HG03039 (cell line): ENCODE results near the gene NT5E.
"Not testable (repeated sequence)": the region's sequence is repeated elsewhere in the genome, so short reads cannot be mapped to it uniquely, and the experiment has no call there.

Source experiments
- ATAC-seq: cut with Tn5 transposase; IDR thresholded peaks from one replicate; pipeline ENCODE4 v1.9.1; 2021; ENCODE audit warnings: mild to moderate bottlenecking, moderate library complexity; ENCODE audit not compliant: unreplicated experiment

Gene NT5E

GRCh38 chr6:85484948-85485347, 35.1 kb downstream of the NT5E start:
- ATAC-seq = no peak

GRCh38 chr6:85490516-85491248, 40.8 kb downstream of the NT5E start:
- ATAC-seq = no peak

DNA sequence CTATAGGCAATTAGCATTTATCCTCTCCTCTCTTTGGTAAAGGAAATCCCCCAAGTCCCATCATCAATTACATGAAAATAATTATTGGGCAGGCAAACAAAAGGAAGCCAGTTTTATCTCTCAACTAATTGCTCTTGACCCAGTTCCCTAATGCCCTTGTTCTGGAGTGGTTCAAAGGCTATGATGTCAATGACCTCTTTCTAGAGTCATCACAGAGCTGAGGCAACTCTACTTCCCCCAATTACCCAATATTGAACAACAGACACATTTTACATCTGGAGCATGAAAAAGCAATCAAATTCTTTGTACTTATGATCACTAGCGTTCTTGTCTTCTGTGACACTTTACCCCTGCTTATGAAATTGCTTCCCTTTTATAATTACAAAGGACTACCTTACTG, 43.5 kb downstream of the NT5E start:
- ATAC-seq = no peak

GRCh38 chr6:85494547-85495536, 45.0 kb downstream of the NT5E start:
- ATAC-seq = no peak

- no peak for ATAC-seq
Observed at GRCh38 chr6:85496009-85496579, 46.2 kb downstream of the NT5E start.

DNA sequence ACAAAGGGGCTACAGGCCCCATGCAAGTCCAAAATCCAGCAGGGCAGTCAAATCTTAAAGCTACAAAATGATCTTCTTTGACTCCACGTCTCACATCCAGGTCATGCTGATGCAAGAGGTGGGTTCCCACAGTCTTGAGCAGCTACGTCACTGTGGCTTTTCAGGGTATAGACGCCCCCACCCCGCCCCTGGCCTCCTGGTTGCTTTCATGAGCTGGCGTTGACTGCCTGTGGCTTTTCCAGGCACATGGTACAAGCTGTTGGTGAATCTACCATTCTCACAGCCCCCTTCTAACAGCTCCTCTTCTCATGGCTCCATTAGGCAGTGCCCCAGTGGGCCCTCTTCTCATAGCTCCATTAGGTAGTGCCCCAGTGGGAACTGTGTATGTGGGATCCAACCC, 47.0 kb downstream of the NT5E start:
- ATAC-seq = no peak

DNA sequence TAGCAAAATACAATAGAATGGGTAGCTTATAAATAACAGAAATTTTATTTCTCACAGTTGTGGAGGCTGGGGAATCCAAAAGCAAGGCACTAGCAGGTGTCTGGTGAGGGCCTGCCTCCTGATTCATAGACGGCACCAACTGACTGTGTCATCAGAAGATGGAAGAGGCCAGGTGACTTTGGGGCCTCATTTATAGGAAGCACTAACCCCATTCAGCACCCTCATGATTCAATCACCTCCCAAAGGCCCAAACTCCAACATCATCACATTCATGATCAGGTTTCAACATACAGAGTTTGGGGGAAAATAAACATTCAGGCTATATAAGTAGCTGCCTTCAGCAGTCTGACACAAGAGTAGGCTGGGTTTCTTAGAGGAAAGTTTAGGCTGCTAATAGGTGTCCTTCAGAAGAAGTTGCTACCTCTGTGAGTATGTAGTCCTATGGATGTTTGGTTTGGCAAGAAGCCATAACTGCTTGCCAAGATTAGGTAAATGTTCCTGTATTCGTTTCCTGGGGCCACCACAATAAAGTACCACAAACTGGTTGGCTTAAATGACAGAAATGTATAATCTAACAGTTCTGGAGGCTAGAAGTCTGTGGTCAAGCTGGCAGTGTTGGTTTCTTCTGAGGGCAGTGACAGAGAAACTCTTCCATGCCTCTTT, 48.8 kb downstream of the NT5E start:
- ATAC-seq = no peak

DNA sequence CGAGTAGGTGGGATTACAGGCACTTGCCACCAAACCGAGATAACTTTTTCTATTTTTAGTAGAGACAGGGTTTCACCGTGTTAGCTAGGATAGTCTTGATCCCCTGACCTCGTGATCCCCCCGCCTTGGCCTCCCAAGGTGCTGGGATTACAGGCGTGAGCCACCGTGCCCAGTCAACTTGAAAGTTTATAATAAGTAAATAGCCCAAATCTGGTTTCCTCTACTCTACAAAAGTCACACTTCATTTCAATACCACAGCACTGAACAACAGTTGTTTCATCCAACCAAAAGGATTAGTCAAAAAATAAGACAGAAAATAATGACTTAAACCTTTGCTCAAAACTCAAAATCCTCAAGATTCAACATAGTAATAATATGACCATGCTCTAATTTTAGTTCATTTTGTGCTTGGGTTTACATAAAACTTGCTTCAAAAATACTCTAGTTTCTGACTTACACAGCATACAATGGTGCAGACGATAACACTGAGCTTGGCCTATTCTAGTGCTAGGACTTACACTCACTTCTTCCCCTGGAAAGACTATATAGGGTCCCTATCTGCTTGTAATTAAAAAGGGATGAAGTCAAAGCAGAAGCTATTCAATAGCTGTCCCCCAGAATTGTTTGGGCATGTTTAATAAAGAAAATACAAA, 56.7 kb downstream of the NT5E start:
- no peak for ATAC-seq

DNA sequence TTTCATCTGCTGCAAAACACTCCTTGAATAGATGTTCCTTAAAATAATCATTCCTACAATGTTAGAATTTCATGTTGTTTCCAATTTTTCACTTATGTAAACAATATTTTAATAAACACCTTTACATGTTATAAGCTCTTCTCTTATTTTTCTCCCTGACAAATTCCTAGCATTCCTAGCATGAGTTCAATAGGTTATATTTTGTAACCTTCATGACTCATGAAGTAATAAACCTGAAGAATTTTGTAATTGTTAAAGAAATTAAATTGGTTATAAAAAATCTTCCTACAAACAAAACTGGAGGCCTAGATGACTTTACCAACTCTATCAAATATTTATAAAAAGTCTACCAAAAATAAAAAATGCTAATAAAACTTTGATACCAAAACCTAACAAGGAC, 66.3 kb downstream of the NT5E start:
- no peak for ATAC-seq

DNA sequence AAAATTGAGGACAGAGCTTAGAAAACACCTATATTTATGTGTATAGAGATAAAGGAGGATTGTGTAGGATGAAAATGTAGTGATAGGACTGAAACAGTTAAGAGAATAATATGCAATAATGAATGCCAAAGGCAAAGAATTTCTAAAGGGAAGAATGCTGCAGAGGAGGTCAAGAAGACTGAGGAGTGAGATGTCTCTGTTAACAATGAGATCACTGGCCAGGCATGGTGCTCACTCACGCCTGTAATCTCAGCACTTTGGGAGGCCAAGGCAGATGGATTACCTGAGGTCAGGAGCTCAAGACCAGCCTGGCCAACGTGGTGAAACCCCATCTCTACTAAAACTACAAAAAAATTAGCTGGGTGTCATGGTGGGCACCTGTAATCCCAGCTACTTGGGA, 74.4 kb downstream of the NT5E start:
- ATAC-seq = not testable (repeated sequence)

DNA sequence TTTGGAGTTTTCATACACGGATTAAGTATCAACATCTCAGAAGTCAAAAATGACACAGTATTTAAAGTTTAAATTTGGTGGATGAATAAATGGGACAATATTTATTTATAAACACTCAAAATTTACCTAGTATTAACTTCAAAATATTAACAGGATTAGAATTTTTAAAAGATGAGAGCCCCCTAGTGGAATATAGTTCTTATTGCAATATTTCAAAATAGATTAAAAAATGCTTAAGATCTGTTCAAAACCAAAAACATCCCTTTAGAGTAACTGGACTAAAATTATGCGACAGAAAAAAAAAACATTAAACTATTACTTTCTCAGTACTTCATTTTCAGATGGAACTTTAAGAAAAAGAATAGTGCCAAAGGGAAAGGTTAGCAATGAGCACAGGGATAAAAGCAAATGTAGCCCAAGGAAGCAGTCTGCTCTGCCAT, 87.2 kb downstream of the NT5E start:
- no peak for ATAC-seq

DNA sequence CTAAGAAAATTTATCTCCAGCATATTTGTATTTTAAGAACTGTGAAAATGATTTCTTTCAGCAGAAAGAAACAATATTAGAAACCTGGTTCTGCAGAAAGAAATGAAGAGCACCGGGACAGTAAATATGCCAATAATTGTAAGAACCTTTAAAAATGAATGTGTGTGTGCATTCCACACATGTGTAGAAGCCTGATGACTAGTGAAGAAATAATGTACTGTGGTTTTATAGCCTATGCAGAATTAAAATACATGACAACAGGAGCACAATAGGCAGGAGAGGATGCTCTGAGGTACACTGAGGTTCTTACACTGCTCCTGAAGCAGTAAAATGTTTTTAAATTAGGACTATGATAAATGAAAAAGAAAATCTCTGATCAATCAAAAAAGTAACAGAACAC, 94.9 kb downstream of the NT5E start:
- no peak for ATAC-seq
